Renal pelvis (tissue), 4 donors: ENCODE results near the gene CCDC159. TPM values are rescaled to one million over a fixed set of nuclear protein-coding genes. Genes with fewer than 3 reads are reported as not detected.
"Not testable (repeated sequence)": the region's sequence is repeated elsewhere in the genome, so short reads cannot be mapped to it uniquely, and the experiment has no call there.

Experiments used
- DNase-seq: peaks from one replicate; pipeline ENCODE4 v3.0.0-alpha.2; 2013
- polyA plus RNA-seq, 3 donors: library from polyadenylated mRNA; unstranded; fragments of 120-200 nt; gene quantifications; one replicate each; pipeline ENCODE4 v1.2.1, GENCODE V29; 2013; ENCODE audit not compliant: insufficient read length in 3 of 3

CCDC159 gene
- polyA plus RNA-seq, 3 donors, result 25.6 to 38.3 (median 33.2) TPM

DNA sequence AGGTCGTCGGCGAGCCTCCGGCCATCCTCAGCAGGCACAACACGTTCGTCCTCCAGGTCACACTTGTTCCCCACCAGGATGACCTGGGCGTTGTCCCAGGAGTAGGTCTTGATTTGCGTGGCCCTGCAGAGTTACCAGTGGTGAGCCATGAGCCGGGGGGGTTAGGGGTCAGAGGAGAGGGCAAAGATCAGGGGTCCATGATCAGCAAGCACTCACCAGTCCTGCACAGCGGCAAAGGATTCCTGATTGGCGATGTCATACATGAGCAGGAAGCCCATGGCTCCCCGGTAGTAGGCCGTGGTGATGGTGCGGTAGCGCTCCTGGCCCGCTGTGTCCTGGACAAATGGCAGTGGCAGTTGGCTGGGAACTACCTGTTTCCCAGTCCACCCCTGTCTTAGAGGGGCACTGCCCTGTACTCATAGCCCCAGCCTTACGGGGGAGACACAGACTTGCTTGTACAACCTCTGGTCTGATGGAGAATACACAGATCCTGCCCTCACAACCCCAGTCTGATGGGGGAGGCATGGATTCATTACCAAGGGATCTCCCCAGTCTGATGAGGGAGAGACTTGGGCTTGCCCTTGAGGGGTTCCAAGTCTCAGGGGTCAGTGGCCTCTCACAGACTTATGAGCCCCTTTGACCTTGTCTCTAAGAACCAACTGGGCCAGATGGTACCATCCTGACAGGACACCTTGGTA is 10.7 kb upstream of the CCDC159 start:
- no peak for DNase-seq

DNA sequence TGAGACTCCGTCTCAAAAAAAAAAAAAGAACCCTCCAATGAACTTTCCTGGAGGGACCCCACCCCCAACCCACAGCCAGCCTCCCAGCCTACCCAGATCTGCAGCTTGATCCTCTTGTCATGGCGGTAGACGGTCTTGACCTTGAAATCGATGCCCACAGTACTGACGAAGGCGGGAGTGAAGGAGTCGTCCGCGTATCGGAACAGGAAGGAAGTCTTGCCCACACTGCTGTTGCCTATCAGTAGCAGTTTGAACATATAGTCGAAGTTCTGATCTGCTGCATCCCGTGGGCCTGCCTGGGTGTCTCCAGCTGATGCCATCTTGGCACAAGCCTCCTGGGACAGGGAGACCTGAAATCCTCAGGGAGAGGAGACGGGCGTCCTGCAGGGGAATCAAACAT is 9.2 kb upstream of the CCDC159 start:
- no peak for DNase-seq

DNA sequence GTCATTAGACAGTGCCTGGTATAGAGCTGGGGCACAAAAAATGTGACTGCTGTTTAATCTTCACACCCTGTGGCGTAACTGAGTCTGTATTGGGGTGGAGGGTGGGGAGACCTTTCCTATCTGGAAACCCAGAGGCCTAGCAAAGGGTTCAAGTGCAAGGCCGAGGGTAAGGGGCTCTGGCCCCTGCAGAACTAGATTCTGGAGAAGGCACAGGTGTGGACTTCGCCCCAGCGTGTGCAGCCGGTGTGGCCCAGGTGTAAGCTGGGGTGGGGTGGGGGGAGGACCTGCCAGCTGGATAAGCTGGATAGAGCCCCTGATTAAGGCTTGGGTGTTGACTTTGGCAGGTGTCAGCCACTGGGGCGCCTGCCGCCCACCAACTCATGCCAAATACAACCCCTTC is 8.2 kb upstream of the CCDC159 start:
- no peak for DNase-seq

GRCh38 chr19:11338569-11339253 is 7.6 kb upstream of the CCDC159 start:
- DNase-seq, result no peak

DNA sequence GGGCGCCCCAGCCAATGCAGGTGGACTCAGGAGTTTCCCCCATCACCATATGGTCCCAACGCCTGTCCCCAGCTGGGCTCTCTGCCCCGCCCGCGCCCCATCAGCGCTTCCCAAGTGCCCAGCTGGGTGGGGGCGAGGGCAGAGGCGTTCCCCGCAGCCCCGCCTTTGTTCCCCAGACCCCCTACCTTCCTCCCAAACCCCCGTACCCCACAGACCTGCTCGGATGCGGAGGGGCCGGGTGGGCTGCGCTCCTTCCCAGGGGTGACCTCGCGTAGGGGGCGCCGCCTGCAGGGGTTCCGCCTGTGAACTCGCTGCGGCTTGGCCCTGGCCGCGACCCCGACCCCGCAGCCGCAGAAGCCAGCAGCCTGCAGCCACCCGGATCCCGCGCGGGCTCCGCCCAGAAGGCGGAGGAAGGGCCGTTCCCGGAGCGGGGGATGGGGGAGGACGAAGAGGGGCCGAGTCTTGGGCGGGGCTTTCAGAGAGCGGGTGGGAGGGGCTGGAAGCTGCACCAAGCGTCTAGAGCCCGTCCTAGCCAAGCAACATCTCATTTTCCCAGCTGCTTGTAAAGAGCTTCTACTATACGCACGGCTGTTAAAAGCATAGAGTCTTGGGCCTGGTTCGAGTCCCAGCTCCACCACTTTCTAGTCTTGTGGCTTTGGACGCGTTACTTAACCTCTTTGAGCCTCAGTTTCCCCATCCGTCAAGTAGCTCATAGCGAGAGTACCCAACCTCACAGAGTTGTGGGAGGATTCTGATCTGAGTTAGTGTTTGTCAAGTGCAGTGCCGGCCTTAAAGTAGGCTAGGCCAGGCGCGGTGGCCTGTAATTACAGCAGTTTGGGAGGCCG is 6.8 kb upstream of the CCDC159 start, which contains the start of gene RAB3D:
Gene RAB3D (minus strand): TSS at position 404 of the 845 bp plus-strand sequence. CDS start 2,258 bp downstream, outside the sequence.
- peak; percentile 93 for DNase-seq

DNA sequence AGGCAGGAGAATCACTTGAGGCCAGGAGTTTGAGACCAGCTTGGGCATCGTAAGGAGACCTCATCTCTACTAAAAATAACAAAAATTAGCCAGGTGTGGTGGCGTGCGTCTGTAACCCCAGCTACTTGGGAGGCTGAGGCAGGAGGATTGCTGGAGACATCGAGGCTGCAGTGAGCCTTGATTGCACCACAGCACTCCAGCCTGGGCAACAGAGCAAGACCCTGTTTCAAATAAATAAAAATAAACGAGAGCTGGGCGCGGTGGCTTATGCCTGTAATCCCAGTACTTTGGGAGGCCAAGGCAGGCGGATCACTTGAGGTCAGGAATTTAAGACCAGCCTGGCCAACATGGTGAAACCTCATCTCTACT is 6.2 kb upstream of the CCDC159 start:
- DNase-seq, result not testable (repeated sequence)

DNA sequence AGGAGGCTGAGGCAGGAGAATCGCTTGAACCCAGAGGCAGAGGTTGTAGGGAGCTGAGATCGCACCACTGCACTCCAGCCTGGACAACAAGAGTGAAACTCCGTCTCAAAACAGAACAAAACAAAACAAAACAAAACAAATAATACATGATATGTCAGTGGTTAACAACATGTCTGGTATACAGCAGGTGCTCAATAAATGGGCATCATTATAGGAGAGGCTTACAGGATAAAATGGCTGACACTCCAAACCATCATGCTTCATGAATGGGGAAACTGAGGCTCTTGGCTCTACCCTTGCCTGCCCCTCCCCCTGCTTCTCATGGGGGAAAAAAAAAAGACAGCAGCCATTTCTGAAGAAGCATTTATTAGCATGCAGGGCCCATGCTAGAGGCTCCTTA is 3.9 kb upstream of the CCDC159 start:
- DNase-seq, result no peak

DNA sequence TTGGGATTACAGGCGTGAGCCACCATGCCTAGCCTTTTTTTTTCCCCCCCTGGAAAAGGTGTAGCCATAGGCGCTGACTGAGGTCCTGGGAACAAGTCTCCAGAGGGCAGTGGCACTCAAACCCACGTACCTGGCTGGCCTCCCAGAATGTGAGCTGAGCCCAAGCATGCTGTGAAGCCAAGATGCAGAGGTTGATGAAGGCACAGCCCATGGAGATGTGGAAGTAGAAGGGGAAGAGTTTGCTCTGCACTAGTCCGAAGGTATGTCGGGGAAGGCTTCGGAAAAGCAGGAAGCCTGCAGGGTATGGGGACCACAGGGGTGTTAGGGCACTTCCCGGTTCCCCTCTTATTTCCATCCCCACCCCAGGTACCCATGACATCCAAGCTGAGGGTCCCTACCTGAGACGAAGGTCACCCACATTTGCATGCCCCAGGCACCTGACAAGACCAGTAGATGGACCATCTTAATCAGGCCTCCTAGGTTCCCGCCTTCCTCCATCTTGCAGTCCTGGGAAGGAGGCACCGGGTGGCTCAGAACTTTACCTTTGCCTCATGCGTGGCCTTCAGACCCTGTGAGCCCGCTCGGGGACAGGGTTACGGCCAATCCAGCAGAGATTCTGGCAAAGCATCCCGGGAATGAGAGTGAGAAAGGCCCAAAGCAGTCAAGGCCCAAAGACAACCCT is 1.1 kb upstream of the CCDC159 start:
- DNase-seq, result no peak

DNA sequence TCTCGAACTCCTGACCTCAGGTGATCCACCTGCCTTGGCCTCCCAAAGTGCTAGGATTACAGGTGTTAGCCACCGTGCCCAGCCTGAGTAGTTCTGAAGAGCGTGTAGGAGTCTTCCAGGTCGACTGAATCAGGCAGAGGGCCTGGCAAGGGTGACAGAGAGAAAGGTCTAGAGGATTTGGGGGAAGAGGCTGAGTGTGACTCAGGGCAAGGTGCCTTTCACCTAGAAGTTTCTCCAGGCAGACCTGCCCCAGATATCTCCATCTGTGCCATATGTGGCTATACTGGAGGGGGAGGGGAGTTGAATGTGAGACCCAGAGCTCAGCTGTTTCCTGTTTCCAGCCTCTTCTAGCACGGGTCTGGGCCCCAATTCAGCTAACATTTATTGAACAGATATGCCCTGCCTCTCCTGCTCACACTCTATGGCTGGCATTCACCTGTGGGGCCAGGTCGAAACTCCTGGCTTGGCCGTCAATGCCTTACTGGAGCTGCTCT is 1.3 kb downstream of the CCDC159 start:
- DNase-seq, result no peak

DNA sequence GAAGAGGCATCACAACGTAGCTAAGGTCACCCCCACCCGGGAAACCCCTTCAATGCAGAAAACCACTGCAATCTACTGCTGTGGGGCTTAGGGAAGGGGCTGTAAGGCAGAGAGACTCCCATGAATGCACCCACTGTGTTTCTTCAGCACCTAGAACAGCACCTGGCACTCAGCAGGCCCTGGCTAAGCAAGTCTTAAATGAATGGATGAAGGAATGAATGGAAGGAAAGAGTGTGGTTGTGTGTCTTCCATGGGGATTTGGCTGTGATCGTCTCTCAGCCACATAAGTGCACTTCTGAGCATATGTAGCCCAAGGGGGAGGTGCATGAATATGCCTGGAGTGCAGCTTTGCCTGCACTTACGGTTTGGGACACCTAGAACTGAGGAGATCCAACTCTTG is 2.9 kb downstream of the CCDC159 start:
- DNase-seq, result no peak

GRCh38 chr19:11354102-11354501 is 7.8 kb downstream of the CCDC159 start:
- DNase-seq, result not testable (repeated sequence)

DNA sequence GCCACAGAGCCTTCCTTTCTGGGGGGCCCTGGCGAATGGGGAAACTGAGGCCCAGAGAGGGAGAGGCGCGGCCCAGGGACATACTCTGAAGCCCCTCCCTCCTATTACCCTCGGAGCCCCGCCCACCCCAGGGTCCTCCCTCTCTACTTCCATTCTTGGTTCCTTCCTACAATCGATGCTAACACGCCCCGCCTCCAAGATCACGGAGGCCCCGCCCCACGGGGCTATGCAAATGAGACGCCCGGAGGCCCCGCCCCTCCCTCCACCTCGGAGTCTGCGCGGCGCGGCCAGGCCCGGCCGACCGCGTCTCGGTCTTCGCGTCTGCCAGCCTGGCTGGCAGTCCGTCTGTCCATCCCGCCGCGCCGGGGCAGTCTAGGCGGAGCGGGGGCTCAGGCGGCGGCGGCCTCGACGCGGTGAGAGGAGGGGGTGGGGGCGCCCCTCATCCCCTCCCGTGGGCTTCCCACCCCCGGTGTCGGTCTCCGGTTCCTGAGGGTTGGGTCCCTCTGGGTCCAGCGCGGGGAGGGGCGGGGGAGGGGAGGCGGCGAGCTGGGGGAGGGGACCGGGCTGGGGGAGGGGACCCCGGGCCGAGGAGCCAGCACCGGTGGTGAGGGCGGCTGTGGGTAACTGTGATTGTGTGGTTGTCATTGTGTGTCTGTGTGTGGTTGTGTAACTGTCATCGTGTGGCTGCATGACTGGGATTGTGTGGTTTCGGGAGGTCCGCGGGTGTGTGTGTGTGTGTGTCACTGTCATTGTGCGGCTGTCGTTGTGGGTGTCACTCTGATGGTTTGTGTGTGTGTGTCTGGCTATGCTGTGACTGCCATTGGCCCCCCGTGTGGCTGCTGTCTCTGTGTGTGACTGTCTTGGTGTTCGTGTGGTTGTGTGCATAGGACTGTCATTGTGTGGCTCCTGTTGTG is 9.1 kb downstream of the CCDC159 start, which contains the start of gene PLPPR2:
Gene PLPPR2 (plus strand): TSS at position 273 of the 914 bp plus-strand sequence. CDS start 2,242 bp downstream, outside the sequence.
- DNase-seq, result peak; percentile 86

GRCh38 chr19:11356074-11356397 is 9.7 kb downstream of the CCDC159 start:
- no peak for DNase-seq

DNA sequence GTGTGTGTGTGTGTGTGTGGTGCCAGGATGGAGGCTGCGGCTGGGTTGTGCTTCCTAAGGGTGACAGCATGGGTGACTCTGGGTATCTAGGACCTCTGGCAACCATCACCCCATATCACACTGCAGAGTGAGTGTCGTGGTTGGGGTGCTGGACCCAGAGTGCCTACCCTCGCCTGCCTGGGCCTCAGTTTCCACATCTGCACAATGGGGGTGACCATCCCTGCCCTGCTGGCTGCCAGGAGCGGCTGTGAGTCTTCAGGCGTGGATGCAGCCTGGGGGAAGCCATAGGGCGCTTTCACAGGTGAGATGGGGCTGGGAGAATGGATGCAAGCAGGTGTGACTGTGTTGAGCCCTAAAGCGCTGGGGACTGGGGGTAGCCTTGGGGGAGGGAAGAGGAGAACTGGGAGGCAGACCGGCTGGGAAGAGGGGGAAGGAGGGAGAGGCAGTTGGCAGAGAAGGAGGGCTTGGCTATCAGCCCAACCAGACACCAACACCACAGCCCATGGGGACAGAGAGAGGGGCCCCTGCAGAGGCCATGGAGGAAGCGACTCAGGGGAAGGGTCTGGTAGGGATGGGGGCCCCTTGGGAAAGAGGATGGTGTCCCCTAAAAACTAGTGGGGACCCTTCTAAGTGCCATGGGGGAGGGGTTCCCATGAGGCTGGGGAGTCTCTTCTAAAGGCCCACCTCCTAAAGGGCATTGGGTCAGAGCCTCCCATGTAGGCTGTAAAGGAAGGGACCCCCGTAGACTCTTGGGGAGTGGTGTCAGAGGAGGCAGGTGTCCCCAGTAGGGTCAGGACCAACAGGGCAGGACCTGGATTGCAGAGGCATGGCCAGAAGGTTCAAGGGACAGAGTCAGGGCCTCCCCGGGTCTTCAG is 10.6 kb downstream of the CCDC159 start:
- DNase-seq, result no peak

- no peak for DNase-seq
Measured at GRCh38 chr19:11359421-11359820, 13.1 kb downstream of the CCDC159 start.

GRCh38 chr19:11361037-11361770 is 14.9 kb downstream of the CCDC159 start:
- DNase-seq, result no peak

GRCh38 chr19:11361771-11362731 is 15.7 kb downstream of the CCDC159 start:
- no peak for DNase-seq

GRCh38 chr19:11363881-11364280 is 17.6 kb downstream of the CCDC159 start:
- DNase-seq, result no peak
